HCT116 (cell line): ENCODE data around the gene ENPP5. TPM values are rescaled to one million over a fixed set of nuclear protein-coding genes. Genes with fewer than 3 reads are reported as not detected.

Experiments used
- ATAC-seq: fragments of 200-7000 bp; cut with Tn5 transposase; 2 replicates; pipeline ENCODE4 v1.9.1; 2020; ENCODE audit warnings: mild to moderate bottlenecking, moderate library complexity
- BruUV-seq: library from RNA; stranded (reverse); fragments of 400-500 nt; replicated peaks from 2 replicates; lab custom pipeline; 2021; lab: Mats Ljungman, UMichigan
- CTCF ChIA-PET: fragments of 300-600 bp; sonication (Branson Sonifier 250); formaldehyde crosslinking; loops from one replicate; lab custom pipeline; 2021; ENCODE audit warnings: antibody characterized with exemption; lab: Charles Lee
- POLR2A ChIA-PET: fragments of 300-600, 350-600 bp; sonication (Branson Sonifier 250); formaldehyde crosslinking; loops from one replicate; lab custom pipeline; 2021; ENCODE audit warnings: antibody characterized with exemption; lab: Charles Lee
- RAD21 ChIA-PET, 2 experiments: fragments of 300-600 bp; sonication (Branson Sonifier 250); formaldehyde crosslinking; loops; one replicate each; lab custom pipeline; 2023; ENCODE audit warnings: low total read pairs in 2 of 2; ENCODE audit not compliant: uncharacterized antibody in 2 of 2, unreplicated experiment in 2 of 2, low non-redundant PET in 1 of 2; lab: Charles Lee
- DNase-seq: peaks from one replicate; pipeline ENCODE4 v3.0.0-alpha.2; 2010; ENCODE audit warnings: low read depth, low spot score
- H2AFZ ChIP-seq: fragments of 200-600 bp; shearing (Covaris generic), sonication (generic); 2 replicates; pipeline ENCODE4 v1.6.1; 2017; ENCODE audit warnings: low read depth, mixed run types, mixed read lengths, antibody characterized with exemption, low read length; ENCODE audit not compliant: poor library complexity, severe bottlenecking
- H3K27ac ChIP-seq: 2 replicates; pipeline ENCODE4 v1.5.1; 2012; ENCODE audit warnings: low read depth, low read length
- H3K27me3 ChIP-seq: fragments of 200-600 bp; sonication (generic); 2 replicates; pipeline ENCODE4 v1.6.1; 2016; ENCODE audit warnings: mixed run types, low read length, mixed read lengths; ENCODE audit not compliant: insufficient read depth
- H3K36me3 ChIP-seq, 2 experiments: fragments of 200-500 bp in 1 of 2; fragments of 200-600 bp in 1 of 2; sonication (Bioruptor generic) in 1 of 2; sonication (generic) in 1 of 2; 2 replicates each; pipeline versions ENCODE4 v1.5.1 to v1.6.1; 2014 to 2016; ENCODE audit warnings: low read length in 2 of 2, inconsistent platforms in 1 of 2, mixed read lengths in 1 of 2, mixed run types in 1 of 2; ENCODE audit not compliant: insufficient read depth in 2 of 2, control insufficient read depth in 1 of 2
- H3K4me1 ChIP-seq, 2 experiments: fragments of 200-600 bp in 1 of 2; sonication (generic) in 1 of 2; 2 replicates each; pipeline versions ENCODE4 v1.5.1 to v1.6.1; 2012 to 2017; ENCODE audit warnings: low read length in 2 of 2, inconsistent platforms in 1 of 2, mild to moderate bottlenecking in 1 of 2, mixed read lengths in 1 of 2, mixed run types in 1 of 2, moderate library complexity in 1 of 2; ENCODE audit not compliant: insufficient read depth in 2 of 2, control insufficient read depth in 1 of 2
- H3K4me2 ChIP-seq: fragments of 200-600 bp; sonication (generic); 2 replicates; pipeline ENCODE4 v1.6.1; 2017; ENCODE audit warnings: mixed run types, low read length, mixed read lengths
- H3K4me3 ChIP-seq, 2 experiments: fragments of 200-600 bp in 1 of 2; sonication (generic) in 1 of 2; replicated peaks in 1 of 2; 2 replicates each; pipeline ENCODE4 v1.5.1; 2011 to 2016; ENCODE audit warnings: low read length in 2 of 2, control low read depth in 1 of 2, low read depth in 1 of 2, mild to moderate bottlenecking in 1 of 2, mixed read lengths in 1 of 2, mixed run types in 1 of 2
- H3K79me2 ChIP-seq: fragments of 200-600 bp; sonication (generic); 2 replicates; pipeline ENCODE4 v1.6.1; 2017; ENCODE audit warnings: mild to moderate bottlenecking, mixed run types, low read length, moderate library complexity, mixed read lengths; ENCODE audit not compliant: insufficient read depth
- H3K9ac ChIP-seq: fragments of 200-600 bp; sonication (generic); 2 replicates; pipeline ENCODE4 v1.6.1; 2016; ENCODE audit warnings: low read length, mixed read lengths
- H3K9me2 ChIP-seq: fragments of 200-600 bp; sonication (generic), shearing (Covaris generic); 2 replicates; pipeline ENCODE4 v1.6.1; 2017; ENCODE audit warnings: mixed run types, mild to moderate bottlenecking, moderate library complexity; ENCODE audit not compliant: insufficient read depth
- H3K9me3 ChIP-seq, 2 experiments: fragments of 200-500 bp in 1 of 2; fragments of 200-600 bp in 1 of 2; sonication (Bioruptor generic) in 1 of 2; sonication (generic) in 1 of 2; 2 replicates each; pipeline ENCODE4 v1.6.1; 2014 to 2017; ENCODE audit warnings: low read length in 2 of 2, mixed read lengths in 2 of 2, inconsistent platforms in 1 of 2, low read depth in 1 of 2, mild to moderate bottlenecking in 1 of 2, mixed run types in 1 of 2, moderate library complexity in 1 of 2; ENCODE audit not compliant: control insufficient read depth in 1 of 2, insufficient read depth in 1 of 2
- H4K20me1 ChIP-seq: fragments of 200-600 bp; sonication (generic), shearing (Covaris generic); 2 replicates; pipeline ENCODE4 v1.6.1; 2017; ENCODE audit warnings: mixed run types, mild to moderate bottlenecking, moderate library complexity; ENCODE audit not compliant: insufficient read depth
- CEBPB ChIP-seq: IDR thresholded peaks from 2 replicates; pipeline ENCODE4 v1.6.1; 2012; ENCODE audit warnings: low read depth
- EGR1 ChIP-seq: IDR thresholded peaks from 2 replicates; pipeline ENCODE4 v1.6.1; 2012; ENCODE audit warnings: low read depth
- ELF1 ChIP-seq: IDR thresholded peaks from 2 replicates; pipeline ENCODE4 v1.6.1; 2012; ENCODE audit warnings: low read depth, borderline replicate concordance
- FOSL1 ChIP-seq: IDR thresholded peaks from 2 replicates; pipeline ENCODE4 v1.6.1; 2012; ENCODE audit warnings: low read depth
- JUND ChIP-seq: IDR thresholded peaks from 2 replicates; pipeline ENCODE4 v1.6.1; 2012
- MAX ChIP-seq: IDR thresholded peaks from 2 replicates; pipeline ENCODE4 v1.6.1; 2012
- POLR2A ChIP-seq: IDR thresholded peaks from 2 replicates; pipeline ENCODE4 v1.7.0; 2011; ENCODE audit warnings: borderline replicate concordance; ENCODE audit not compliant: insufficient read depth, insufficient read length; ENCODE audit errors: extremely low read depth
- RAD21 ChIP-seq: IDR thresholded peaks from 2 replicates; pipeline ENCODE4 v1.6.1; 2012; ENCODE audit warnings: low read depth, mild to moderate bottlenecking
- REST ChIP-seq: IDR thresholded peaks from 2 replicates; pipeline ENCODE4 v1.6.1; 2012; ENCODE audit warnings: low read depth
- SP1 ChIP-seq: IDR thresholded peaks from 2 replicates; pipeline ENCODE4 v1.6.1; 2012; ENCODE audit warnings: low read depth
- TCF7L2 ChIP-seq: IDR thresholded peaks from 2 replicates; pipeline ENCODE4 v1.7.0; 2011; ENCODE audit warnings: borderline replicate concordance, inconsistent platforms; ENCODE audit not compliant: insufficient read depth, insufficient read length; ENCODE audit errors: extremely low read depth
- YY1 ChIP-seq: IDR thresholded peaks from 2 replicates; pipeline ENCODE4 v1.6.1; 2011; ENCODE audit warnings: low read length, low read depth, moderate library complexity, mild to moderate bottlenecking; ENCODE audit not compliant: insufficient replicate concordance; ENCODE audit errors: extremely low read depth
- ZFX ChIP-seq: fragments of 450-650 bp; IDR thresholded peaks from 2 replicates; pipeline ENCODE4 v1.6.1; 2017
- ZNF274 ChIP-seq: fragments of 200-500 bp; sonication (Bioruptor generic); IDR thresholded peaks from 2 replicates; pipeline ENCODE4 v1.6.1; 2014; ENCODE audit warnings: mild to moderate bottlenecking, low read depth, low read length, inconsistent platforms
- intact Hi-C: fragments of 100-400 bp; cut with micrococcal nuclease; formaldehyde crosslinking; loops from 2 replicates; pipeline ENCODE4 v1.10.0; 2022
- total RNA-seq: library from RNA; stranded (reverse); gene quantifications from one replicate; pipeline ENCODE4 v1.2.1, GENCODE V29; 2021; ENCODE audit not compliant: unreplicated experiment

The ENPP5 gene
- total RNA-seq, 1 experiment from 2014 or later, result 4.5 TPM

GRCh38 chr6:46135176-46135575 lies 35.6 kb downstream of the ENPP5 start:
- no peak overlapping the region for H3K4me3 ChIP-seq
- DNase-seq (no peak), ATAC-seq (no peak)
- H3K9me3 ChIP-seq, result no peaks in the 10 kb centered on the region
- H3K4me2 ChIP-seq, result no peak overlapping the region
- H2AFZ ChIP-seq, result no peak overlapping the region
- no peak overlapping the region for H3K27ac ChIP-seq
- CTCF ChIA-PET, result no interaction called here
- H3K36me3 ChIP-seq, result no peaks in the 10 kb centered on the region
- RAD21 ChIA-PET, result no interaction called here
- BruUV-seq, result no TSS peak
- no peaks in the 10 kb centered on the region for H3K9me2 ChIP-seq
- intact Hi-C loops, result no loop called here
- no peaks in the 10 kb centered on the region for H4K20me1 ChIP-seq
- POLR2A ChIA-PET, result no interaction called here
- H3K79me2 ChIP-seq, result peaks cover 22% of the 10 kb centered on the region
- H3K4me1 ChIP-seq, result peaks cover 3 to 4% of the 10 kb centered on the region in 2 experiments; a peak in 2 of 4 replicates
- H3K9ac ChIP-seq, result no peak overlapping the region
- no peak for TF ChIP-seq REST
- no peak for TF ChIP-seq ZFX
- TF ChIP-seq POLR2A, result no peak
- TF ChIP-seq FOSL1, result no peak
- no peak for TF ChIP-seq ZNF274
- TF ChIP-seq JUND, result no peak
- TF ChIP-seq ELF1, result no peak
- no peak for TF ChIP-seq RAD21
- no peak for TF ChIP-seq TCF7L2
- TF ChIP-seq CEBPB, result no peak
- no peak for TF ChIP-seq SP1
- no peak for TF ChIP-seq YY1
- no peak for TF ChIP-seq MAX
- no peak for TF ChIP-seq EGR1
- no peaks in the 10 kb centered on the region for H3K27me3 ChIP-seq
